CD14-positive monocyte (primary cell): ENCODE measurements around the gene ACTR3. TPM values are rescaled to one million over a fixed set of nuclear protein-coding genes. Genes with fewer than 3 reads are reported as not detected.

Source experiments
- DNase-seq, 3 donors: peaks; one replicate each; pipeline ENCODE4 v3.0.0-alpha.2; 2011 to 2022
- H2AFZ ChIP-seq: 2 replicates; pipeline ENCODE4 v1.6.0; 2012; ENCODE audit warnings: mild to moderate bottlenecking, low read depth, low read length, inconsistent platforms; ENCODE audit not compliant: insufficient read depth, poor library complexity, severe bottlenecking
- H3K27ac ChIP-seq, 2 donors: 1 replicate in 1 of 2; 2 replicates in 1 of 2; pipeline ENCODE4 v1.5.1; 2012 to 2013; ENCODE audit warnings: low read length in 2 of 2, control low read depth in 1 of 2, inconsistent platforms in 1 of 2, low read depth in 1 of 2, mild to moderate bottlenecking in 1 of 2
- H3K27me3 ChIP-seq, 2 donors: one replicate each; pipeline versions ENCODE4 v1.6.0 to v1.6.1; 2011 to 2013; ENCODE audit warnings: low read length in 2 of 2; ENCODE audit not compliant: control insufficient read depth in 2 of 2, insufficient read depth in 2 of 2
- H3K36me3 ChIP-seq, 2 donors: replicated peaks in 1 of 2; 1 replicate in 1 of 2; 2 replicates in 1 of 2; pipeline versions ENCODE4 v1.5.1 to v1.6.1; 2012 to 2013; ENCODE audit warnings: low read length in 2 of 2, control low read depth in 1 of 2, inconsistent platforms in 1 of 2, mild to moderate bottlenecking in 1 of 2; ENCODE audit not compliant: insufficient read depth in 2 of 2, control insufficient read depth in 1 of 2
- H3K4me1 ChIP-seq, 2 donors: 1 replicate in 1 of 2; 2 replicates in 1 of 2; pipeline versions ENCODE4 v1.5.1 to v1.6.1; 2012 to 2013; ENCODE audit warnings: low read length in 2 of 2, control low read depth in 1 of 2, inconsistent platforms in 1 of 2, mild to moderate bottlenecking in 1 of 2, moderate library complexity in 1 of 2; ENCODE audit not compliant: insufficient read depth in 2 of 2, control insufficient read depth in 1 of 2
- H3K4me2 ChIP-seq: replicated peaks from 2 replicates; pipeline ENCODE3; 2012; ENCODE audit warnings: low read length, moderate library complexity, mild to moderate bottlenecking; ENCODE audit not compliant: poor library complexity, severe bottlenecking; ENCODE audit errors: extremely low read depth
- H3K4me3 ChIP-seq, 3 experiments: fragments of 200-600 bp in 1 of 3; sonication (generic) in 1 of 3; replicated peaks in 1 of 3; 1 replicate in 2 of 3; 2 replicates in 1 of 3; pipeline ENCODE4 v1.5.1; 2011 to 2013; ENCODE audit warnings: low read length in 3 of 3, mild to moderate bottlenecking in 3 of 3, control low read depth in 2 of 3, low read depth in 2 of 3, inconsistent platforms in 1 of 3, moderate library complexity in 1 of 3
- H3K79me2 ChIP-seq: 2 replicates; pipeline ENCODE4 v1.6.0; 2012; ENCODE audit warnings: mild to moderate bottlenecking, control low read depth, inconsistent platforms, low read length, moderate library complexity; ENCODE audit not compliant: insufficient read depth
- H3K9ac ChIP-seq: 2 replicates; pipeline ENCODE4 v1.6.0; 2017; ENCODE audit warnings: low read length, mild to moderate bottlenecking; ENCODE audit not compliant: insufficient read depth, poor library complexity, severe bottlenecking
- H3K9me3 ChIP-seq, 2 donors: replicated peaks in 1 of 2; 1 replicate in 1 of 2; 2 replicates in 1 of 2; pipeline versions ENCODE4 v1.5.1 to v1.6.1; 2012 to 2013; ENCODE audit warnings: low read length in 2 of 2, control low read depth in 1 of 2; ENCODE audit not compliant: control insufficient read depth in 1 of 2, insufficient read depth in 1 of 2
- H4K20me1 ChIP-seq: 2 replicates; pipeline ENCODE4 v1.6.0; 2012; ENCODE audit warnings: mild to moderate bottlenecking, low read length, control low read depth, moderate library complexity; ENCODE audit not compliant: insufficient read depth
- H3K27ac Mint-ChIP-seq, 7 donors: one replicate each; pipeline ENCODE4 v1.8.0; 2020; ENCODE audit warnings: mild to moderate bottlenecking in 7 of 7, mixed read lengths in 7 of 7, moderate library complexity in 6 of 7, inconsistent platforms in 2 of 7
- H3K27me3 Mint-ChIP-seq, 3 donors: one replicate each; pipeline ENCODE4 v1.8.0; 2021 to 2022; ENCODE audit warnings: low read depth in 3 of 3, mild to moderate bottlenecking in 3 of 3, mixed read lengths in 3 of 3, moderate library complexity in 3 of 3, inconsistent platforms in 1 of 3
- H3K36me3 Mint-ChIP-seq, 2 donors: one replicate each; pipeline ENCODE4 v1.8.0; 2020; ENCODE audit warnings: mixed read lengths in 2 of 2, inconsistent platforms in 1 of 2, mild to moderate bottlenecking in 1 of 2
- H3K4me1 Mint-ChIP-seq: one replicate; pipeline ENCODE4 v1.8.0; 2020; ENCODE audit warnings: mild to moderate bottlenecking, mixed read lengths
- H3K4me3 Mint-ChIP-seq, 2 donors: one replicate each; pipeline ENCODE4 v1.8.0; 2020; ENCODE audit warnings: mild to moderate bottlenecking in 2 of 2, mixed read lengths in 2 of 2, moderate library complexity in 1 of 2
- H3K9me3 Mint-ChIP-seq, 7 donors: one replicate each; pipeline ENCODE4 v1.8.0; 2020 to 2022; ENCODE audit warnings: mixed read lengths in 7 of 7, mild to moderate bottlenecking in 6 of 7, moderate library complexity in 6 of 7, inconsistent platforms in 2 of 7
- WGBS: methylation state at CpG from one replicate; pipeline ENCODE4 v1.1.5; 2013; ENCODE audit warnings: missing lambda C conversion rate; ENCODE audit not compliant: insufficient coverage; 5-methylcytosine and 5-hydroxymethylcytosine counted together
- intact Hi-C, 2 donors: fragments of 100-400 bp; cut with micrococcal nuclease; formaldehyde crosslinking; loops; one replicate each; pipeline versions ENCODE4 v1.15.0 to v1.15.1; 2023
- polyA plus RNA-seq, 3 donors: library from polyadenylated mRNA; depleted of rRNA in 1 of 3; unstranded in 2 of 3; stranded (reverse) in 1 of 3; fragments of 300-500 nt in 2 of 3; fragments of >200 nt in 1 of 3; fragmentation: Illumina TruSeq in 2 of 3; gene quantifications; 1 replicate in 2 of 3; 2 replicates in 1 of 3; pipeline ENCODE4 v1.2.3, GENCODE V29; 2012 to 2021
- TF ChIP-seq, protein P1 (sequence below): fragments of 200-600 bp; IDR thresholded peaks from one replicate; pipeline ENCODE4 v1.8.0; 2022; ENCODE audit warnings: antibody characterized with exemption, mild to moderate bottlenecking

ACTR3 gene
- polyA plus RNA-seq, 3 donors: 103 to 557 (median 464) TPM

DNA sequence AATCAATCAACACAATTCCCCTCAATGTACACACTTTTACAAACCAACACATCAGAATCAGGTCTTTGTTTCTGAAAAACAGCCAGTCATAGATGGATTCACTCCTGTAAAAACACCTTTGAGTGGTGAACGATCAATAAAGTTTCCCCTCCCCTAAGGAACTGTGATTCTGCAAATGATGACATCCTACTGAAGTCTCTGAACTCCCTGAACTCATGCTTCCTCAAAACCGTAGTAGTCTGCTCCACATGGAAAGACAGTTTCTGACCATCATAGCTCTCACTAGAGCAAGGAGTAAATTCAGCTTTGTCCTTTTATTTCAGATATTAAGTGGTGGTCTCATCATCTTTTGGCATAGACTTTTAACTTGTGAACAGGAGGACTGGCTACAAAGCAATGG is 43.5 kb upstream of the ACTR3 start:
- Histone ChIP-seq H3K27ac (no peak overlapping the region), H3K4me2 (no peak overlapping the region), H3K4me3 (no peak overlapping the region), H4K20me1 (no peaks in the 10 kb centered on the region), H3K9me3 (no peaks in the 10 kb centered on the region), H3K79me2 (no peaks in the 10 kb centered on the region), H3K36me3 (no peaks in the 10 kb centered on the region), H3K27me3 (no peaks in the 10 kb centered on the region), H2AFZ (no peak overlapping the region), H3K4me1 (peaks cover 0 to 8% of the 10 kb centered on the region in 2 donors), H3K9ac (no peak overlapping the region)
- Mint-ChIP-seq H3K27me3 (peaks cover 0 to 4% (median 0%) of the 10 kb centered on the region in 3 donors), H3K9me3 (peaks cover 2 to 7% (median 6%) of the 10 kb centered on the region in 7 donors), H3K36me3 (no peaks in the 10 kb centered on the region), H3K4me1 (peaks cover 14% of the 10 kb centered on the region), H3K27ac (peak overlapping the region in 1 of 7 donors; percentile 24), H3K4me3 (no peak overlapping the region)
- 67% methylated on average over 1 of the region's 2 CpGs for WGBS
- TF ChIP-seq, protein P1, sequence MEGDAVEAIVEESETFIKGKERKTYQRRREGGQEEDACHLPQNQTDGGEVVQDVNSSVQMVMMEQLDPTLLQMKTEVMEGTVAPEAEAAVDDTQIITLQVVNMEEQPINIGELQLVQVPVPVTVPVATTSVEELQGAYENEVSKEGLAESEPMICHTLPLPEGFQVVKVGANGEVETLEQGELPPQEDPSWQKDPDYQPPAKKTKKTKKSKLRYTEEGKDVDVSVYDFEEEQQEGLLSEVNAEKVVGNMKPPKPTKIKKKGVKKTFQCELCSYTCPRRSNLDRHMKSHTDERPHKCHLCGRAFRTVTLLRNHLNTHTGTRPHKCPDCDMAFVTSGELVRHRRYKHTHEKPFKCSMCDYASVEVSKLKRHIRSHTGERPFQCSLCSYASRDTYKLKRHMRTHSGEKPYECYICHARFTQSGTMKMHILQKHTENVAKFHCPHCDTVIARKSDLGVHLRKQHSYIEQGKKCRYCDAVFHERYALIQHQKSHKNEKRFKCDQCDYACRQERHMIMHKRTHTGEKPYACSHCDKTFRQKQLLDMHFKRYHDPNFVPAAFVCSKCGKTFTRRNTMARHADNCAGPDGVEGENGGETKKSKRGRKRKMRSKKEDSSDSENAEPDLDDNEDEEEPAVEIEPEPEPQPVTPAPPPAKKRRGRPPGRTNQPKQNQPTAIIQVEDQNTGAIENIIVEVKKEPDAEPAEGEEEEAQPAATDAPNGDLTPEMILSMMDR: no peak
- intact Hi-C loops: no loop called here
- peak in 1 of 3 donors; percentile 48 for DNase-seq

DNA sequence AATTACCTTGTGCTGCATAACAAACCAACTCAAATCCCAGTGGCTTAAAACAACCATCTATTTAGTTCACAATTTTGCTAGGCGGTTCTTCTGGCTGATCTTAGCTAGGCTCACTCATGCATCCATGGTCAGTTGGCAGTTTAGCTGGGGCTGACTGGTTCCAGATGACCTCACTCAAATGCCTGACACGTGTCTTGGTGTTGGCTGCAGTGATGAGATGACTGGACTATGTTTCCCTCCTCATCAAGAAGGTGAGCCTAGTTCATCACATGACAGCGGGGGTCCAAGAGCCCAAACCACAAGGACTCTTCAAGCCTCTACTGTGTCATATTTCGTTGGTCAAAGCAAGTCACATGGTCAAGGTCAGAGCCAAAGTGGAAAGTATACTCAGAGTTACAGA is 42.7 kb upstream of the ACTR3 start:
- no peak overlapping the region for H3K4me3 ChIP-seq
- H3K4me1 Mint-ChIP-seq: peaks cover 14% of the 10 kb centered on the region
- intact Hi-C loops: no loop called here
- H3K4me2 ChIP-seq: no peak overlapping the region
- H3K9me3 ChIP-seq: no peaks in the 10 kb centered on the region
- H3K27me3 ChIP-seq: no peaks in the 10 kb centered on the region
- no peaks in the 10 kb centered on the region for H3K36me3 ChIP-seq
- H3K4me1 ChIP-seq: peaks cover 2 to 8% of the 10 kb centered on the region in 2 donors
- H2AFZ ChIP-seq: no peak overlapping the region
- H3K27ac ChIP-seq: no peak overlapping the region
- H3K9ac ChIP-seq: no peak overlapping the region
- no peak overlapping the region for H3K27ac Mint-ChIP-seq
- no peaks in the 10 kb centered on the region for H3K79me2 ChIP-seq
- WGBS: 93% methylated on average over 3 of the region's 4 CpGs
- H4K20me1 ChIP-seq: no peaks in the 10 kb centered on the region
- no peak overlapping the region for H3K4me3 Mint-ChIP-seq
- peaks cover 0 to 5% (median 0%) of the 10 kb centered on the region in 3 donors for H3K27me3 Mint-ChIP-seq
- DNase-seq: no peak
- TF ChIP-seq, protein P1: no peak
- H3K36me3 Mint-ChIP-seq: no peaks in the 10 kb centered on the region
- peaks cover 2 to 7% (median 6%) of the 10 kb centered on the region in 7 donors for H3K9me3 Mint-ChIP-seq
